Sigmoid colon (tissue), 4 donors: ENCODE data around the gene KBTBD12.

Experiments used
- POLR2A ChIP-seq, 2 donors: fragments of 450-650 bp; IDR thresholded peaks; one replicate each; pipeline ENCODE4 v1.6.1; 2016; ENCODE audit warnings: antibody characterized with exemption in 2 of 2, mild to moderate bottlenecking in 2 of 2, moderate library complexity in 2 of 2
- POLR2AphosphoS5 ChIP-seq, 4 donors: sonication (generic); formaldehyde crosslinking; IDR thresholded peaks; one replicate each; pipeline ENCODE4 v1.6.1; 2017; ENCODE audit warnings: antibody characterized with exemption in 4 of 4
- TF ChIP-seq, protein P1 (sequence below), 4 experiments: fragments of 450-650 bp in 3 of 4; fragments of 200-600 bp in 1 of 4; IDR thresholded peaks; one replicate each; pipeline ENCODE4 v1.5.1; 2016 to 2019; ENCODE audit warnings: antibody characterized with exemption in 4 of 4, mild to moderate bottlenecking in 3 of 4, moderate library complexity in 2 of 4

DNA sequence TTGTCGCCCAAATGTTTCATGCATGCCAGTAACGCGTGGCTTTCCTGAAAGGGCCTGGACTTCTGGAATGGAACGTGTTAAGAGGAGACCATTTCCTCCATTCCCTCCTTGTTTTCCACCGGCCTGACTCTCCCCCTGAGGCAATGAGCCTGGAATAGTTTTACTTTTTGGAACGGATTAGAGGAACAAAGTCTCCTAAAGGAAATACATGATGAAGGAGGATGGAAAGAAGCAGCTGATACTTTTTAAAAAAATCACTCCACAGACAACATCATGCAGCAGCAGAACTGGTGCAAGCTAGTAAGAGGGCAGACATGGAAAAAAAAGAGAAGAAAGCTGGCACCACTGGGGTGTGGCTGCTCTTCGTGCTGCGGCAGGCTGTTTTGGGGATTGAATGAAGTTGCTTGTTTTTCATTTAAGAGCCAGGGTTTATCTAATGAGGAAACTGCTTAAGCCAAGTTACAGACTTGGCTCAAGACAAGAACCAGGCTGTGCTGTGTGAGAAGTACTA lies 3.6 kb upstream of the KBTBD12 start:
- TF ChIP-seq POLR2AphosphoS5 (IDR thresholded peaks at IDR 0.05) (no peak), POLR2A (IDR thresholded peaks at IDR 0.05) (no peak)
- TF ChIP-seq, protein P1, sequence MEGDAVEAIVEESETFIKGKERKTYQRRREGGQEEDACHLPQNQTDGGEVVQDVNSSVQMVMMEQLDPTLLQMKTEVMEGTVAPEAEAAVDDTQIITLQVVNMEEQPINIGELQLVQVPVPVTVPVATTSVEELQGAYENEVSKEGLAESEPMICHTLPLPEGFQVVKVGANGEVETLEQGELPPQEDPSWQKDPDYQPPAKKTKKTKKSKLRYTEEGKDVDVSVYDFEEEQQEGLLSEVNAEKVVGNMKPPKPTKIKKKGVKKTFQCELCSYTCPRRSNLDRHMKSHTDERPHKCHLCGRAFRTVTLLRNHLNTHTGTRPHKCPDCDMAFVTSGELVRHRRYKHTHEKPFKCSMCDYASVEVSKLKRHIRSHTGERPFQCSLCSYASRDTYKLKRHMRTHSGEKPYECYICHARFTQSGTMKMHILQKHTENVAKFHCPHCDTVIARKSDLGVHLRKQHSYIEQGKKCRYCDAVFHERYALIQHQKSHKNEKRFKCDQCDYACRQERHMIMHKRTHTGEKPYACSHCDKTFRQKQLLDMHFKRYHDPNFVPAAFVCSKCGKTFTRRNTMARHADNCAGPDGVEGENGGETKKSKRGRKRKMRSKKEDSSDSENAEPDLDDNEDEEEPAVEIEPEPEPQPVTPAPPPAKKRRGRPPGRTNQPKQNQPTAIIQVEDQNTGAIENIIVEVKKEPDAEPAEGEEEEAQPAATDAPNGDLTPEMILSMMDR (IDR thresholded peaks at IDR 0.05): no peak
